ENCODE measurements around the gene SDC3. TPM values are rescaled to one million over a fixed set of nuclear protein-coding genes. Genes with fewer than 3 reads are reported as not detected.

Gene SDC3
- total RNA-seq, 1 experiment from 2014 or later, result 32.3 TPM

- TF ChIP-seq, protein P1, sequence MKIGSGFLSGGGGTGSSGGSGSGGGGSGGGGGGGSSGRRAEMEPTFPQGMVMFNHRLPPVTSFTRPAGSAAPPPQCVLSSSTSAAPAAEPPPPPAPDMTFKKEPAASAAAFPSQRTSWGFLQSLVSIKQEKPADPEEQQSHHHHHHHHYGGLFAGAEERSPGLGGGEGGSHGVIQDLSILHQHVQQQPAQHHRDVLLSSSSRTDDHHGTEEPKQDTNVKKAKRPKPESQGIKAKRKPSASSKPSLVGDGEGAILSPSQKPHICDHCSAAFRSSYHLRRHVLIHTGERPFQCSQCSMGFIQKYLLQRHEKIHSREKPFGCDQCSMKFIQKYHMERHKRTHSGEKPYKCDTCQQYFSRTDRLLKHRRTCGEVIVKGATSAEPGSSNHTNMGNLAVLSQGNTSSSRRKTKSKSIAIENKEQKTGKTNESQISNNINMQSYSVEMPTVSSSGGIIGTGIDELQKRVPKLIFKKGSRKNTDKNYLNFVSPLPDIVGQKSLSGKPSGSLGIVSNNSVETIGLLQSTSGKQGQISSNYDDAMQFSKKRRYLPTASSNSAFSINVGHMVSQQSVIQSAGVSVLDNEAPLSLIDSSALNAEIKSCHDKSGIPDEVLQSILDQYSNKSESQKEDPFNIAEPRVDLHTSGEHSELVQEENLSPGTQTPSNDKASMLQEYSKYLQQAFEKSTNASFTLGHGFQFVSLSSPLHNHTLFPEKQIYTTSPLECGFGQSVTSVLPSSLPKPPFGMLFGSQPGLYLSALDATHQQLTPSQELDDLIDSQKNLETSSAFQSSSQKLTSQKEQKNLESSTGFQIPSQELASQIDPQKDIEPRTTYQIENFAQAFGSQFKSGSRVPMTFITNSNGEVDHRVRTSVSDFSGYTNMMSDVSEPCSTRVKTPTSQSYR (CRISPR knock-in tag; IDR thresholded peaks at IDR 0.05), result no peak
- no peak for TF ChIP-seq TP53 (CRISPR knock-in tag; IDR thresholded peaks at IDR 0.05)
- no peak for TF ChIP-seq FOXP1 (CRISPR knock-in tag; IDR thresholded peaks at IDR 0.05; ENCODE audit: borderline replicate concordance)
- TF ChIP-seq ZNF219 (CRISPR knock-in tag; IDR thresholded peaks at IDR 0.05; ENCODE audit: borderline replicate concordance), result no peak
- peaks cover 45% of the 10 kb centered on the region for H3K4me1 Mint-ChIP-seq
- ATAC-seq (no peak), DNase-seq (ENCODE audit: low spot score) (no peak)
- ChIA-PET CTCF (interaction anchor here (0.7 to 1.4 kb wide), 4 partner anchors 27 to 82 kb away, joined by 3 to 4 read pairs (median 3); no protein-coding TSS in a partner anchor), POLR2A (no interaction called here)
- H3K9me3 Mint-ChIP-seq, result no peaks in the 10 kb centered on the region
- no peaks in the 10 kb centered on the region for H3K36me3 Mint-ChIP-seq
- H3K27me3 Mint-ChIP-seq (ENCODE audit: low read depth), result no peaks in the 10 kb centered on the region
- H3K4me3 Mint-ChIP-seq, result no peak overlapping the region
- H3K27ac Mint-ChIP-seq, result no peak overlapping the region
These were observed 25.0 kb downstream of the SDC3 start for GRCh38 chr1:30883389-30884172.

GRCh38 chr1:30882678-30883388, 25.7 kb downstream of the SDC3 start:
- ChIA-PET CTCF (interaction anchor here (0.8 to 1.1 kb wide), 2 partner anchors 36 to 103 kb away, joined by 3 read pairs; no protein-coding TSS in a partner anchor), POLR2A (no interaction called here)
- Mint-ChIP-seq H3K27ac (no peak overlapping the region), H3K9me3 (no peaks in the 10 kb centered on the region), H3K27me3 (ENCODE audit: low read depth) (no peaks in the 10 kb centered on the region), H3K4me3 (no peak overlapping the region), H3K36me3 (no peaks in the 10 kb centered on the region), H3K4me1 (peaks cover 41% of the 10 kb centered on the region)
- ATAC-seq (no peak), DNase-seq (ENCODE audit: low spot score) (no peak)
- no peak for TF ChIP-seq NR3C1 (CRISPR knock-in tag; conservative IDR thresholded peaks at IDR 0.05; ENCODE audit: low read depth)
- TF ChIP-seq CBFB (CRISPR knock-in tag; IDR thresholded peaks at IDR 0.05; ENCODE audit: low read depth), result no peak
- TF ChIP-seq ETV6 (CRISPR knock-in tag; IDR thresholded peaks at IDR 0.05), result no peak
- TF ChIP-seq ZBTB43 (CRISPR knock-in tag; IDR thresholded peaks at IDR 0.05), result no peak
- no peak for TF ChIP-seq JUN (CRISPR knock-in tag; IDR thresholded peaks at IDR 0.05)
- no peak for TF ChIP-seq ZNF423 (CRISPR knock-in tag; IDR thresholded peaks at IDR 0.05)
- TF ChIP-seq OVOL2 (CRISPR knock-in tag; IDR thresholded peaks at IDR 0.05; ENCODE audit: borderline replicate concordance), result no peak
- no peak for TF ChIP-seq ZNF263 (CRISPR knock-in tag; IDR thresholded peaks at IDR 0.05; ENCODE audit: low read depth)
- no peak for TF ChIP-seq E2F5 (CRISPR knock-in tag; IDR thresholded peaks at IDR 0.05)

GRCh38 chr1:30881319-30882181, 27.0 kb downstream of the SDC3 start:
- Mint-ChIP-seq H3K27me3 (ENCODE audit: low read depth) (no peaks in the 10 kb centered on the region), H3K9me3 (no peaks in the 10 kb centered on the region), H3K36me3 (no peaks in the 10 kb centered on the region), H3K4me1 (peaks cover 43% of the 10 kb centered on the region), H3K4me3 (no peak overlapping the region), H3K27ac (no peak overlapping the region)
- DNase-seq (ENCODE audit: low spot score) (no peak), ATAC-seq (no peak)
- TF ChIP-seq NFE2L1 (CRISPR knock-in tag; IDR thresholded peaks at IDR 0.05) (no peak), ZNF671 (CRISPR knock-in tag; IDR thresholded peaks at IDR 0.05) (no peak), ZNF317 (CRISPR knock-in tag; IDR thresholded peaks at IDR 0.05; ENCODE audit: borderline replicate concordance, low read depth) (no peak), ZNF423 (CRISPR knock-in tag; IDR thresholded peaks at IDR 0.05) (no peak), IRF1 (CRISPR knock-in tag; IDR thresholded peaks at IDR 0.05) (no peak), FOXP1 (CRISPR knock-in tag; IDR thresholded peaks at IDR 0.05; ENCODE audit: borderline replicate concordance) (no peak), ZNF263 (CRISPR knock-in tag; IDR thresholded peaks at IDR 0.05; ENCODE audit: low read depth) (no peak), JAZF1 (CRISPR knock-in tag; IDR thresholded peaks at IDR 0.05) (no peak), SMAD4 (CRISPR knock-in tag; IDR thresholded peaks at IDR 0.05) (no peak), ETV6 (CRISPR knock-in tag; IDR thresholded peaks at IDR 0.05) (no peak), ZBTB21 (CRISPR knock-in tag; IDR thresholded peaks at IDR 0.05; ENCODE audit: borderline replicate concordance) (no peak), ELF4 (CRISPR knock-in tag; IDR thresholded peaks at IDR 0.05; ENCODE audit: low read depth) (no peak)
- TF ChIP-seq, protein P2, sequence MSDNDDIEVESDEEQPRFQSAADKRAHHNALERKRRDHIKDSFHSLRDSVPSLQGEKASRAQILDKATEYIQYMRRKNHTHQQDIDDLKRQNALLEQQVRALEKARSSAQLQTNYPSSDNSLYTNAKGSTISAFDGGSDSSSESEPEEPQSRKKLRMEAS (CRISPR knock-in tag; IDR thresholded peaks at IDR 0.05), result no peak
- ChIA-PET POLR2A (no interaction called here), CTCF (interaction anchor here (0.8 kb wide), 1 partner anchor 102 kb away, joined by 3 read pairs; no protein-coding TSS in a partner anchor)

Measured in WTC11 (cell line).